ENCODE results near the gene HOXC12.
A peak's percentile ranks its signal among the peaks of the same experiment; 100 is the strongest.

HOXC12 gene

GRCh38 chr12:53971686-53972085, 17.0 kb downstream of the HOXC12 start (continued):
- TF ChIP-seq ZNF391 (tag by site-specific recombination; IDR thresholded peaks at IDR 0.05; ENCODE audit: borderline replicate concordance, low read depth) (no peak), ZSCAN18 (tag by site-specific recombination; IDR thresholded peaks at IDR 0.05) (no peak), ZNF10 (tag by site-specific recombination; IDR thresholded peaks at IDR 0.05) (no peak), ZFP37 (tag by site-specific recombination; IDR thresholded peaks at IDR 0.05) (no peak), ZEB2 (tag by site-specific recombination; IDR thresholded peaks at IDR 0.05) (no peak), GFI1B (tag by site-specific recombination; IDR thresholded peaks at IDR 0.05) (no peak)

- Histone ChIP-seq H3K9me3 (ENCODE audit: control insufficient read depth, insufficient read depth, low read depth, low read length) (no peaks in the 10 kb centered on the region), H3K4me3 (ENCODE audit: low read depth, low read length) (no peak overlapping the region), H3K27ac (ENCODE audit: extremely low read depth, low read depth, low read length) (no peak overlapping the region; the same call in 1 of the 2 replicates), H3K36me3 (ENCODE audit: control insufficient read depth in 2 of 2, insufficient read depth in 1 of 2, low read length in 2 of 2) (no peaks in the 10 kb centered on the region), H3K4me1 (ENCODE audit: control insufficient read depth, insufficient read depth, low read length) (peaks cover 62% of the 10 kb centered on the region)
- POLR2A ChIA-PET = interaction anchor here (0.6 kb wide), 1 partner anchor 381 kb away, joined by 5 read pairs; no protein-coding TSS in a partner anchor
- CTCF ChIA-PET = interaction anchor here (0.6 to 1.5 kb wide), 3 partner anchors 13 to 363 kb away, joined by 3 to 6 read pairs (median 3); partner anchors contain the start of gene HOXC10
- TF ChIP-seq ZNF660 (tag by site-specific recombination; IDR thresholded peaks at IDR 0.05) (no peak), ZNF10 (tag by site-specific recombination; IDR thresholded peaks at IDR 0.05) (no peak), ZBTB49 (tag by site-specific recombination; IDR thresholded peaks at IDR 0.05; ENCODE audit: low read depth) (no peak), ZNF449 (tag by site-specific recombination; IDR thresholded peaks at IDR 0.05) (peak; percentile 22; the same call in 1 of the 2 replicates), ZNF362 (tag by site-specific recombination; IDR thresholded peaks at IDR 0.05) (no peak), REST (tag by site-specific recombination; IDR thresholded peaks at IDR 0.05) (no peak), ZBTB48 (tag by site-specific recombination; IDR thresholded peaks at IDR 0.05) (peak; percentile 70; the same call in 1 of the 2 replicates), HIC1 (tag by site-specific recombination; IDR thresholded peaks at IDR 0.05) (no peak), PRDM6 (tag by site-specific recombination; IDR thresholded peaks at IDR 0.05) (no peak), ZNF335 (tag by site-specific recombination; conservative IDR thresholded peaks at IDR 0.05) (peak; percentile 34; the same call in 1 of the 2 replicates), ZNF558 (tag by site-specific recombination; IDR thresholded peaks at IDR 0.05) (no peak), ZNF223 (tag by site-specific recombination; IDR thresholded peaks at IDR 0.05) (no peak), PRDM1 (tag by site-specific recombination; IDR thresholded peaks at IDR 0.05) (peak; percentile 51), WT1 (tag by site-specific recombination; IDR thresholded peaks at IDR 0.05) (peak; percentile 54; the same call in 1 of the 2 replicates), ZNF549 (tag by site-specific recombination; IDR thresholded peaks at IDR 0.05) (no peak), ZNF600 (tag by site-specific recombination; IDR thresholded peaks at IDR 0.05) (peak; percentile 88), ZNF23 (tag by site-specific recombination; IDR thresholded peaks at IDR 0.05; ENCODE audit: borderline replicate concordance) (no peak)
Measured at GRCh38 chr12:53972152-53972702, 17.5 kb downstream of the HOXC12 start.

Data from HEK293 (cell line).